ENCODE data around the gene ARID3A.
"Not testable (repeated sequence)": the region's sequence is repeated elsewhere in the genome, so short reads cannot be mapped to it uniquely, and the experiment has no call there.

ARID3A gene

GRCh38 chr19:948842-949496 lies 23.1 kb downstream of the ARID3A start:
- no peak for DNase-seq

- no peak for DNase-seq
Observed at GRCh38 chr19:950352-951066, 24.7 kb downstream of the ARID3A start.

GRCh38 chr19:952049-952679 lies 26.3 kb downstream of the ARID3A start:
- no peak for DNase-seq

GRCh38 chr19:952680-953444 lies 27.0 kb downstream of the ARID3A start:
- DNase-seq = no peak

DNA sequence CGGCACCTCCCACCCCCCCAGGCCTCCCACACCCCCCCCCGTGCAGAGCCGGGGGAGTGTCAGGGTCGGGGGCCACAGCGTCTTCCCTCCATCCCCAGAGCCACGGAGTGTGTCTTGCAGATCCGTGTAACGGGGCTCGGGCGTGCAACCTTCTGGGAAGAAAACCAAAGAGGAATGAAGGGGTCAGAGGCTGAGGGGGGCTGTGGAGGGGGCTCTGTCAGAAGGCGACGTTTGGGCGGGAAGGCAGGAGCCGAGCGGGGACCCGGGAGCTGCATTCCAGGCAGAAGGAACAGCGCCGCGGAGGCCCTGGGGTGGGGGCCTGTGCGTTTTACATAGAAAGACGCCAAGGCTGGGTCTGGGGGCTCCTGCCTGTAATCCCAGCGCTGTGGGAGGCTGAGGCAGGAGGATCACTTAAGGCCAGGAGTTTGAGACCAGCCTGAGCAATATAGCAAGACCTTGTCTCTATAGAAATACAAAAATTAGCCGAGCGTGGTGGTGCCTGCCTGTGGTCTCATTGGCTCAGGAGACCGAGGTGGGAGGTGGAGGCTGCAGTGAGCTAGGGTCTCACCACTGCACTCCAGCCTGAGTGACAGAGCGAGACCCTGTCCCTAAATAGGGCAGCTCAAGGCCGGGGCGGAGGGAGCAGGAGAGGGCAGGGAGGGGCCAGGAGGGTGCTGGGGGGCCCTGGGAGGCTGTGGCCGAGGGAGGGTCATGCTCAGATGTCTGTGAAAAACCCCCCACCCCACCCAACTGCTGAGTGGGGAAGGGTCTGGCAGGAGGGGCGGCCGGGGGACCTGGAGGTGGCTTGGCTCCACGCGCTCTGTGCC lies 27.8 kb downstream of the ARID3A start:
- no peak for DNase-seq

DNA sequence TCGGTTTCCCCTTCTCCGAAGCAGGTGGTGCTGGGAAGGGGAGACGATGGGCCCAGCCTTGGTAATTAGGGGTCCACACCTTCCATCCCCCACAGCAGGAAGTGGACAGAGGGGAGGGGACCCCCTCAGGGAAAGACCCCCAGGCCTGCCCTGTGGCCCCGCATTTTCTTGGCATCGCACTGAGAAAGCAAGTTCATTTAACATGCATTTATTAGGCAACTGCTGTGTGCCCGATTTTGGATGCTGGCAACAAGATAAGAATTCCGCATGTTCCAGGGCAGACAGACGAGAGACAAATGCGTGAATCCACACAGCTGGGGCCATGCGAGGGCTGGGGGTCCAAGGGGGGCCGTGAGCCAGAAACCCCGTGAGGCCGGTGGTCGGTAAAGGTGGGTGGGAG lies 28.4 kb downstream of the ARID3A start:
- DNase-seq = no peak

GRCh38 chr19:954672-955494 lies 29.0 kb downstream of the ARID3A start:
- no peak for DNase-seq

DNA sequence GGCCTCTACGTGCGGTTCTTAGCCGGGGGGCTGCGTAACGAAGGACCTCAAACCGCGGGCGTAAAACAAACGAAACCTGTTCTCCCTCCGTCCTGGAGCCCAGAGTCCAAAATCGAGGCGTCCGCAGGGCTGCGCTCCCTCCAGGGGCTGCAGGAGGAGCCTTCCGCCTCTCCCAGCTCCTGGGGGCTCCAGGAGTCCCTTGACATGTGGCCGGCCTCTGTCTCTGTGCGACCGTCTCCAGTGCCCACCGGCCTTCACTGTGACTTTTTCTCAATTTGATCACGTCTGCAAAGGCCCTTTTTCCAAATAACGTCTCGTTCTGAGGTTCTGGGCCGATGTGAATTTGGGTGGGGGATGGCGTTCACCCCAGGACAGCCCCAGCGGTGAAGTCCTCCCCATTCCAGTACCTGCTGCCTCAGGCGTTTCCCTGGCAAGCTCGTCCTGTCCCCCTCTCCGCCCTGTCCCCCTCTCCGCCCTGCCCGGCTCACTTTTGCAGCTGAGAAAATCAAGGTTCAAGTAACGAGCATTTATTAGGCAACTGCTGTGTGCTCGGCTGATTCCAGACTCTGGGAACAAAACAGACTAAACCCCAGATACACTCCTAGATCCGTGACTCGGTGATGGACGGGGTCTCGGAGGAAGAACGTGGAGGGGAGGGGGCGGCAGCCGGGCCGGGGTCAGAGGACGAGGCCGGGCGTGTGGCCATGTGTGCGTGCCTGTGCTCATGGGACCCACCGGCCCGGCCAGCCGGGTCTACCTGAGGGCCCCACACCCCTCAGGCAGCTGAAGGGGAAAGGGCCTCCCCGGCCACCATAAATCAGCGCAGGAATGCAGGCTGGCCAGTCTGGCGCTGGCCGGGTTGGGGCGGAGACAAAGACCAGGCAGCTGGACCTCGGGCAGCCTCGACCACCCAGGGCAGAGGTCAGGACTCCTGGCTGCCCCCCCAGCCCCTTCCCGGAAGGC lies 30.2 kb downstream of the ARID3A start:
- DNase-seq = no peak

GRCh38 chr19:956766-957440 lies 31.1 kb downstream of the ARID3A start:
- DNase-seq = no peak

DNA sequence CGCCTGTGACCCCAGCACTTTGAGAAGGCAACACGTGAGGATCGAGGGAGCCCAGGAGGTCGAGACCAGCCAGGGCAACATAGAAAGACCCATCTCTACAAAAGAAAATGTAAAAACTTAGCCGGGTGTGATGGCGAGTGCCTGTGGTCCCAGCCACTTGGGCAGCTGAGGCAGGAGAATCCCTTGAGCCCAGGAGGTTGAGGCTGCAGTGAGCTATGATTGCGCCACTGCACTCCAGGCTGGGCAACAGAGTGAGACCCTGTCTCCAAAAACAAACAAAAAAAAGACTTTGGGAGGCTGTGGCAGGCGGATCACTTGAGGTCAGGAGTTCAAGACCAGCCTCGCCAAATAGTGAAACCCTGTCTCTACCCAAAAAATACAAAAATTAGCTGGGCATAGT lies 31.7 kb downstream of the ARID3A start:
- DNase-seq = not testable (repeated sequence)

DNA sequence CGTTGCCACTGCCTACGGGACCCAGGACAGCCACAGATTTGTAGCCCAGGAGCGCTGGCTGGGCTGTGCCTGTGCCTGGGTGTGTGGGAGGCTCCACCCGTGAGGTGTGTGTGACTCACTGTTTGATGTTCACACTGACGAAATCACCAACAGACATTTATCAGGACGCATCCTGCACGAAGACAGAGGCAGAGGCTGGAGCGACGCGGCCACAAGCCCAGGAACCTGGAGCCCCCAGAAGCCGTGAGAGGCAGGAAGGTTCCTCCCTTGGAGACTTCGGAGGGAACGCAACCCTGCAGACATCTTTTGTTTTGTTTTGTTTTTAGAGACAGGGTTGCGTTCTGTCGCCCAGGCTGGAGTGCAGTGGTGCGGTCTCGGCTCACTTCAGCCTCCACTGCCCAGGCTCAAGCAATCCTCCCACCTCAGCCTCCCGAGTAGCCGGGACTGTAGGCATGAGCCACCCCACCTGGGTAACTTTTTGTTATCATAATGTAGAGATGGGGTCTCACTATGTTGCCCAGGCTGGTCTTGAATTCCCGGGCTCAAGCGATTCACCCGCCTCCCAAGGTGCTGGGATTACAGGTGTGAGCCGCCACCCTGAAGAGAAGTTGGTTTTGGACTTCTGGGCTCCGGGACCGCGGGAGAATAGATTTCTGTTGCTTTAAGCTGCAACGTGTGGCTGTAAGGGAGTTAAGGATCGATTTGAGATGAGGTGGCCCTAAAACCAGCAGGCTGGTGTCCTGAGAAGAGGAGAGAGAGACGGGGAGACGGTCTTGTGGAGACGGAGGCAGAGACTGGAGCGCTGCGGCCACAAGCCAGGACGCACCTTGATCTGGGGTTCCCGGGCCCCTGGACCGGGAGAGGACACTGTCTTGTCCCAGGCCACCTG lies 33.4 kb downstream of the ARID3A start:
- DNase-seq = no peak

- no peak for DNase-seq
Observed at GRCh38 chr19:960020-960419, 34.2 kb downstream of the ARID3A start.

DNA sequence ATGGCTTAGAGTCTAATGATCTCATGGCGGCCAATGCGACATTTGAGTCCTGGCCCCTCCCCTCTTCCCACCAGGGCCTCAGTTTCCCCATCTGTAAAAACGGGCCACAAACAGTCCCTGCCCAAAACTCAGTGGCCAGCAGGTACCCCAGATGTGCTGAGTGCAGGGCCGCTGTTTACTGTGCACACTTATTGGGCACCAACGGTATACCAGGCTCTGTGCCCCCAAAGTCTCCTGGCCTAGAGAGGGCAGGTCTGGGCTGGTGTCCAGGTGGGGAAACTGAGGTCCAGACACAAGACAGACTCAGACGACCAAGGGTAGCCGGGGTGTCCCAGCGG lies 34.7 kb downstream of the ARID3A start:
- DNase-seq = no peak

DNA sequence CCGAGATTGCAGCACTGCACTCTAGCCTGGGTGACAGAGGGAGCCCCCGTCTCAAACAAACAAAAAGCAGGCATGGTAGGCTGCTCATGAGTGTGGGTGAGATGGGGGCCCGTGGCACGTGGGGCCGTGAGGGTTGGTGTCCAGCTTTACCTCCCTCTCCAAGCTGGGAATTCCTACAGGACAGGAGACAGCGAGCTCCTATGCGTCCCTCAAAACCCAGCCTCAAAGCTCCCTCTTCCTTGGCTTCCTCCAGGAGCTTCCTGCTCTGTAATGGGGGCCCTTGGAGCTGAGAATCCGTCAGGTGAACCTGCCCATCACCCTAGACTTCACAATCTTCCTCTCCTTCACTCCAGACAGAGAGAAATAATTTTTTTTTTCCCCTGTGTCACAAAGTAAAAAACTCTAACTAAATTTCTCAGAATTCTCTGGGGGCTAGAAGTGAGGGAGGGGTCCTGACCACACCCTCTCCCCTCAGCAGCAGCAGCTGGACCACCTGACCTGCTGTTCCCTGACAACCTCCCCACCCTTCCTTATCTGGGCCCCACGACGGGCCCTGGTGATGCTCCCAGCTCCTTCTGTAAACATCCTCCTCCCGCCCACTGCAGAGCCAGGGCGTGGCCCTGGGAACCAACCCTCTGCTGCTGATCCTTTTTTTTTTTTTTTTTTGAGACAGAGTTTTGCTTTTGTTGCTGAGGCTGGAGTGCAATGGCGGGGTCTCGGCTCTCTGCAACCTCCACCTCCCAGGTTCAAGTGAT lies 36.2 kb downstream of the ARID3A start:
- DNase-seq = no peak

- no peak for DNase-seq
Observed at GRCh38 chr19:962683-963400, 37.0 kb downstream of the ARID3A start.

DNA sequence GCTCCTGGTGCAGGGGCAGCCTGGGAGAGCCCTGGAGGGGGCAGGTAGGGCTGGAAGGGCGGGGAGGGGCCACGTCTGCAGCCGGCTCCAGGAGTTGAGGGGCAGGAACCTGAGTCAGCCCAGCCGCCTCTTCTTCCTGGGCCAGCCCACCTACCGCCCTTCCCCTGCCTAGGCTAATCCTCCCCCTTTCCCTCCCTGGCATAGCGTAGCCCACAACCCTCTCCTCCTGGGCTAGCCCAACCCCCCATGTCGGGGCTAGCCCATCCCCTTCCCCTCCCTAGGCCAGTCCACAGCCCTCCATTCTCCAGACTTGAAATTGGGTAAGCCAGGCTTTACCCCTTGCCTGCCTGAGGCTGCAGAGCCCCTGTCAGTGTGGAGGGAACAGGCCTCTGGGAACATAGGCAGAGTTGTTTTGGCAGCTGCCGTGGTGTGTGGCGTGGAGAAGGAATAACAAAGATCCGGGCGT lies 37.7 kb downstream of the ARID3A start:
- no peak for DNase-seq

DNA sequence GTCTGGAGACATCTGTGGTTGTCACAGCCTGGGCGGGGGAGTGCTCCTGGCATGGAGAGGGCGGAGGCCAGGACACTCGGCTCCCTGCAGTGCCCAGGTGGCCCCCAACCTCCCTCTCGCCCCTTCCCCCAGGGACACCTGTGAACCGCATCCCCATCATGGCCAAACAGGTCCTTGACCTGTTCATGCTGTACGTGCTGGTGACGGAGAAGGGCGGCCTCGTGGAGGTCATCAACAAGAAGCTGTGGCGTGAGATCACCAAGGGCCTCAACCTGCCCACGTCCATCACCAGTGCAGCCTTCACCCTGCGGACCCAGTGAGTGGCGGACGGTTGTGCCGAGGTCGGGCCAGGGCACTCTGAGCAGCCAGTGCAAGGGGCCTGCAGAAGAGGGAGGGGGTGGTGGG lies 38.3 kb downstream of the ARID3A start:
- no peak for DNase-seq
